Endothelial cell of umbilical vein (primary cell): ENCODE data around the gene MEGF11. TPM values are rescaled to one million over a fixed set of nuclear protein-coding genes. Genes with fewer than 3 reads are reported as not detected.

ENCODE experiments used
- BruUV-seq: library from RNA; stranded (reverse); fragments of 400-500 nt; replicated peaks from 2 replicates; lab custom pipeline; 2021; lab: Mats Ljungman, UMichigan
- CTCF ChIA-PET: fragments of 300-600, 350-600 bp; sonication (Branson Sonifier 250); formaldehyde crosslinking; loops from one replicate; lab custom pipeline; 2021; ENCODE audit warnings: antibody characterized with exemption, inconsistent platforms; lab: Charles Lee
- POLR2A ChIA-PET: fragments of 300-600, 350-600 bp; sonication (Branson Sonifier 250); formaldehyde crosslinking; loops from one replicate; lab custom pipeline; 2021; ENCODE audit warnings: antibody characterized with exemption, inconsistent platforms; lab: Charles Lee
- DNase-seq: peaks from one replicate; pipeline ENCODE4 v3.0.0-alpha.2; 2011; ENCODE audit warnings: low read depth, low spot score
- FAIRE-seq: peaks from 2 replicates; lab custom pipeline; 2011; peaks lifted over from hg19 to GRCh38; lab: Jason Lieb, UNC
- H2AFZ ChIP-seq: 2 replicates; pipeline ENCODE4 v1.6.0; 2012; ENCODE audit warnings: low read depth, low read length, control low read depth, inconsistent platforms
- H3K27ac ChIP-seq: 2 replicates; pipeline ENCODE4 v1.5.1; 2011; ENCODE audit warnings: low read depth, mild to moderate bottlenecking, control low read depth, low read length, moderate library complexity; ENCODE audit not compliant: insufficient read depth
- H3K27me3 ChIP-seq, 2 experiments: 2 replicates each; pipeline versions ENCODE4 v1.6.0 to v1.6.1; 2011; ENCODE audit warnings: low read length in 2 of 2, mixed read lengths in 1 of 2; ENCODE audit not compliant: control insufficient read depth in 2 of 2, insufficient read depth in 2 of 2
- H3K36me3 ChIP-seq, 2 experiments: 2 replicates in 1 of 2; 3 replicates in 1 of 2; pipeline ENCODE4 v1.5.1; 2011; ENCODE audit warnings: low read length in 2 of 2, mild to moderate bottlenecking in 1 of 2, moderate library complexity in 1 of 2; ENCODE audit not compliant: control insufficient read depth in 2 of 2, insufficient read depth in 2 of 2; ENCODE audit errors: extremely low read depth in 1 of 2
- H3K4me1 ChIP-seq: 3 replicates; pipeline ENCODE4 v1.5.1; 2011; ENCODE audit warnings: mild to moderate bottlenecking, low read length; ENCODE audit not compliant: control insufficient read depth, insufficient read depth; ENCODE audit errors: extremely low read depth
- H3K4me2 ChIP-seq: 2 replicates; pipeline ENCODE4 v1.6.1; 2011; ENCODE audit warnings: low read length, control low read depth, mixed read lengths; ENCODE audit not compliant: insufficient read depth
- H3K4me3 ChIP-seq, 3 experiments: fragments of 200-600 bp in 1 of 3; sonication (generic), shearing (Covaris generic) in 1 of 3; replicated peaks in 1 of 3; 2 replicates each; pipeline ENCODE4 v1.5.1; 2011 to 2016; ENCODE audit warnings: control low read depth in 3 of 3, low read length in 3 of 3, mild to moderate bottlenecking in 2 of 3, inconsistent platforms in 1 of 3, low read depth in 1 of 3, moderate library complexity in 1 of 3; ENCODE audit not compliant: insufficient read depth in 1 of 3
- H3K79me2 ChIP-seq: 2 replicates; pipeline ENCODE4 v1.6.0; 2012; ENCODE audit warnings: low read length, inconsistent platforms; ENCODE audit not compliant: control insufficient read depth, insufficient read depth
- H3K9ac ChIP-seq: replicated peaks from 2 replicates; pipeline ENCODE3; 2011; ENCODE audit warnings: low read length, control low read depth; ENCODE audit not compliant: insufficient read depth; ENCODE audit errors: extremely low read depth
- H3K9me1 ChIP-seq: replicated peaks from 3 replicates; pipeline ENCODE4 v1.6.0; 2011; ENCODE audit warnings: mild to moderate bottlenecking, low read length; ENCODE audit not compliant: control insufficient read depth, insufficient read depth; ENCODE audit errors: extremely low read depth
- H3K9me3 ChIP-seq: replicated peaks from 2 replicates; pipeline ENCODE4 v1.5.1; 2012; ENCODE audit warnings: low read length, inconsistent platforms; ENCODE audit not compliant: control insufficient read depth, insufficient read depth
- H4K20me1 ChIP-seq: replicated peaks from 2 replicates; pipeline ENCODE3; 2011; ENCODE audit warnings: mild to moderate bottlenecking, low read length; ENCODE audit not compliant: control insufficient read depth, insufficient read depth; ENCODE audit errors: extremely low read depth
- CTCF ChIP-seq, 2 donors: IDR thresholded peaks; 1 replicate in 1 of 2; 2 replicates in 1 of 2; pipeline ENCODE4 v1.5.1; 2011; ENCODE audit warnings: low read length in 2 of 2, mild to moderate bottlenecking in 2 of 2, moderate library complexity in 2 of 2, control low read depth in 1 of 2, inconsistent platforms in 1 of 2, low read depth in 1 of 2; ENCODE audit not compliant: insufficient read depth in 1 of 2; ENCODE audit errors: extremely low read depth in 1 of 2
- EZH2 ChIP-seq: IDR thresholded peaks from 2 replicates; pipeline ENCODE4 v1.6.1; 2012; ENCODE audit warnings: borderline replicate concordance, low read depth, mild to moderate bottlenecking, moderate library complexity, low read length, inconsistent platforms; ENCODE audit not compliant: severe bottlenecking
- FOS ChIP-seq: IDR thresholded peaks from 2 replicates; pipeline ENCODE4 v1.6.1; 2011; ENCODE audit warnings: mild to moderate bottlenecking, low read length, moderate library complexity, borderline replicate concordance; ENCODE audit not compliant: insufficient read depth
- GATA2 ChIP-seq: IDR thresholded peaks from 2 replicates; pipeline ENCODE4 v1.7.0; 2011; ENCODE audit warnings: low read depth, mild to moderate bottlenecking, moderate library complexity, mixed read lengths, low read length; ENCODE audit not compliant: insufficient read length, insufficient read depth
- JUN ChIP-seq: IDR thresholded peaks from 2 replicates; pipeline ENCODE4 v1.6.1; 2011; ENCODE audit warnings: borderline replicate concordance, low read depth; ENCODE audit not compliant: insufficient read length, insufficient read depth
- MAX ChIP-seq: IDR thresholded peaks from 2 replicates; pipeline ENCODE4 v1.6.1; 2011; ENCODE audit not compliant: insufficient read depth, insufficient read length
- MYC ChIP-seq: IDR thresholded peaks from one replicate; pipeline ENCODE4 v1.6.1; 2011; ENCODE audit warnings: mild to moderate bottlenecking, low read depth, low read length
- POLR2A ChIP-seq: IDR thresholded peaks from 2 replicates; pipeline ENCODE4 v1.6.1; 2012; ENCODE audit warnings: low read depth, mild to moderate bottlenecking, control low read depth, low read length
- POLR2AphosphoS5 ChIP-seq: IDR thresholded peaks from 2 replicates; pipeline ENCODE4 v1.6.1; 2012; ENCODE audit warnings: low read depth, mild to moderate bottlenecking, control low read depth, low read length, moderate library complexity; ENCODE audit not compliant: insufficient read depth
- dilution Hi-C: fragments of 300-500 bp; cut with MboI; formaldehyde crosslinking; loops from one replicate; pipeline ENCODE4 v1.15.0; 2019; ENCODE audit warnings: low sequenced_read_pairs; ENCODE audit not compliant: extremely low pct_ligation_motif_present
- intact Hi-C: fragments of 100-400 bp; cut with micrococcal nuclease; formaldehyde crosslinking; loops from one replicate; pipeline ENCODE4 v1.10.0; 2022
- polyA plus RNA-seq, 4 experiments: library from polyadenylated mRNA; depleted of rRNA in 3 of 4; stranded (reverse) in 3 of 4; unstranded in 1 of 4; fragments of >200 nt; gene quantifications; 2 replicates each; pipeline versions ENCODE4 v1.2.1 to v1.2.3, GENCODE V29; 2011 to 2012; ENCODE audit warnings: missing spikeins in 1 of 4
- total RNA-seq: library from RNA; stranded (reverse); gene quantifications from 2 replicates; pipeline ENCODE4 v1.2.3, GENCODE V29; 2021

The MEGF11 gene
- total and polyA plus RNA-seq, 2 donors (not counting 3 experiments of a cell fraction or from before 2014, with no cell fraction given): not detected

GRCh38 chr15:66292571-66293418, 39.2 kb upstream of the MEGF11 start:
- H3K4me2 ChIP-seq: peak overlapping the region; percentile 88
- intact Hi-C loops: no loop called here
- H3K79me2 ChIP-seq: peaks cover 9% of the 10 kb centered on the region
- FAIRE-seq (no peak), DNase-seq (no peak)
- peak overlapping the region; percentile 69 to 78 (median 76) for H3K4me3 ChIP-seq
- dilution Hi-C loops: no loop called here
- no peaks in the 10 kb centered on the region for H3K9me1 ChIP-seq
- H3K4me1 ChIP-seq: peaks cover 30% of the 10 kb centered on the region
- no peaks in the 10 kb centered on the region for H3K27me3 ChIP-seq
- ChIA-PET POLR2A (interaction anchor here (0.6 to 0.9 kb wide), 2 partner anchors 504 to 988 kb away, joined by 3 to 6 read pairs; partner anchors contain the start of gene RNU5B-1), CTCF (interaction anchor here (1.0 to 4.3 kb wide), 4 partner anchors 10 to 697 kb away, joined by 3 to 36 read pairs (median 6); partner anchors contain the start of gene SNAPC5)
- H2AFZ ChIP-seq: peak overlapping the region; percentile 98
- no peak for TF ChIP-seq CTCF (IDR thresholded peaks at IDR 0.05; ENCODE audit: extremely low read depth in 1 of 2, insufficient read depth in 1 of 2, low read depth in 1 of 2, low read length in 2 of 2)
- no peak for TF ChIP-seq POLR2AphosphoS5
- TF ChIP-seq MYC: no peak
- no peak for TF ChIP-seq MAX
- TF ChIP-seq FOS: no peak
- no peak for TF ChIP-seq EZH2
- no peak for TF ChIP-seq POLR2A
- no peak for TF ChIP-seq GATA2
- no peak for TF ChIP-seq JUN
- H4K20me1 ChIP-seq: no peaks in the 10 kb centered on the region
- BruUV-seq: TSS peak; percentile 53
- peak overlapping the region; percentile 88 for H3K9ac ChIP-seq
- H3K27ac ChIP-seq: peak overlapping the region; percentile 70
- no peaks in the 10 kb centered on the region for H3K9me3 ChIP-seq
- no peaks in the 10 kb centered on the region for H3K36me3 ChIP-seq
